Head of caudate nucleus (tissue), 42 donors: ENCODE data around the gene GULP1.
"Not testable (repeated sequence)": the region's sequence is repeated elsewhere in the genome, so short reads cannot be mapped to it uniquely, and the experiment has no call there.

Experiments used
- DNase-seq, 42 donors: peaks; one replicate each; pipeline versions ENCODE4 v3.0.0 to v3.0.0-alpha.2; 2020 to 2021; ENCODE audit warnings: mixed read lengths in 7 of 42
- intact Hi-C: fragments of 100-400 bp; cut with DNase I; formaldehyde crosslinking; loops from one replicate; pipeline ENCODE4 v1.15.0; 2022

The GULP1 gene

DNA sequence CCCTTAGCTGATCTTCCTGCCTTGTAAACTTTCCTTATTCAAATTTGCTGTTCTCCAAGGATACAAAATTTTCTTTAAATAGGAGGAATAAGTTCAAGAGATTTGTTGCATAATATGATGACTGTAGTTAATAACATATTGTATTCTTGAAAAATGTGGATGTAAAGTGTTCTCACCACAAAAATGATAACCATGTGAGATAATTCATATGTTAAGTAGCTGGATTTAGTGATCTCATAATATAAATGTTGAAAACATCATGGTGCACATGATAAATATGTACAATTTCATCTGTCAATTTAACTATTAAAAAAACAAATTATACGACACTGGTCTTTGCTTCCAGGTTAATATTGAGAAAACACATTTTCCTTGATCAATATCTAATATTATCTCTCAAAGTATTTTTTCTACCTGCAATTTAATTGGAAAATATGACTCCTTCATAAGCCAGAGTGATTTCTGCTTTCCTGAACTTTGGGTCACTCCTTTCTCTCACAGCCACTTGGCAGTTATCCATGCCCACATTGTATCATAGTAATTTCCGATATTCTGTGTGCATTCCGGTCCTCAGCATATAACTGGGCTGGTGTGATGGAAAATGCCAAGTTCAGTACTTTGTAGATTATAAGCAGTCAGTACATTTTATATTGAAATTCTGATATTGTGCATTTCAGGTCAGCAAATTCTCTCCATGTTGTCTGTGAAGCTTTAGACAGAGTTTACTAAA lies 152.6 kb downstream of the GULP1 start:
- no peak for DNase-seq
- intact Hi-C loops, result no loop called here

DNA sequence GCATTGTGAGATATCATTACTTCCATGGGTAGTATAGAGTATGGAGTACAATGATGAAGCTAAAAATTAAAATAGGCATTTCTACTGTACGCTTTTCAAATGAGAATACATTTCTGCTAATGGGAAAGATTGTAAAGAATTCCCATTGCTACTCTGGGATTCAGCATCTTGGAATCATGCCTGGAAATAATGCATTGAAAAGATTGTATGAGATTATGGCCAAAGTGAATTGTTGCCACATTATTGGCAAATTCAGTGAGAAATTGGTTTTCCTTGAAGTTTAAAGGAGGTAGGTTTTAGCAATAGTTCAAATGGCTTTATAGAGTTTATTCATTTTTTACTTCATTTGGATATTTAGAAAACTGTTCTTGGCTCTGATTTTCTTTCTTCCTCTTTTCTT lies 157.9 kb downstream of the GULP1 start:
- intact Hi-C loops, result no loop called here
- no peak for DNase-seq

DNA sequence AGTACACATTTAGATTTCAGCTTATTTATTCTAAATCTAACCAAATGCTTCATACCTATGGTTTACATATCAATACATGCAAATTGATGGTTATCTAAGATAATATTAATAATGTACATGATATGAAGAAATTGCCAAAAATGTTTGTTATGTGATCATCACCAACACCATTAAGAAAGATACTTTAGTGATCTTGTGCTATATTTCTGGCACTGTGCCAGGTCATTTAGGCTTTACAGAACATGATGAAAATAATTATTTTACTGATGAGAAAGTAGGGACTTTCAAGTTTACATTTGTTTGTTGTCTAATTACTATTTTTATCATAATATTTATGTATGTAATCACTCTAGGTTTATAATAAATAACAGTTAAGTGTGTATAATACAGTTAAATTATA lies 158.3 kb downstream of the GULP1 start:
- DNase-seq, result no peak
- intact Hi-C loops, result no loop called here

DNA sequence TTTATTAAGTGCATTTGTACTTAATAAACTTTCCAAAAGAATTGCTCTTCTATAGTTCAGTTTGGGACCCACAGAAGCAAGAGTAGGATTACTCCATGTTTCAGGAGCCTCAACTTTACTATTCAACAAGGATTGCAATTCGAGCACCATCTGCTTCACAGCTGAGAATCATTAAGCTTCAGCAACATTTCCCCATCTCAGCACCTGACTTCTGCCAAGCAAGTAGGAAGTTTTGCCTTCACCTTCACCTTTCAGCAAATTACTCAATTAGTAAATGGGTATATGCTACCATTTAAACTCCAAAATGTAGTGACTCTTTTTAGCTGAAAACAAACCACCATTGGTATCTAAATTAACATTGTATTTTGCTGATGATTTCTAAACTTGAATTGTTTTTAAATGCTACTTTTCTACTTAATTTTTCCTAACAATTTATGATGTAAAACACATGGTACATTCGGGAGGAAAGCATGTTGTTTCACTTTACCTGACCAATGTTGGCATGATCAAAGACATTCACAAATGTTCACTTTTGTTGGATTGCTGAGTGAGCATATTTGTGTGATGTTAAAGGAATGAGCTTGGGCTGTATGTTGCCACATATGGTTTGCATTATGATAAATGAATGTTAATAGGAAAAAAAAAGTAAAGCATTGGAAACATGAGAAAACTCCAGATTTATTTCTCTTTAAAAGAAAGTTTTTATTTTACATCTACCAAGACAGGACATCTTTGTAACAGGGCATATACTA lies 159.2 kb downstream of the GULP1 start:
- intact Hi-C loops, result no loop called here
- DNase-seq, result no peak

DNA sequence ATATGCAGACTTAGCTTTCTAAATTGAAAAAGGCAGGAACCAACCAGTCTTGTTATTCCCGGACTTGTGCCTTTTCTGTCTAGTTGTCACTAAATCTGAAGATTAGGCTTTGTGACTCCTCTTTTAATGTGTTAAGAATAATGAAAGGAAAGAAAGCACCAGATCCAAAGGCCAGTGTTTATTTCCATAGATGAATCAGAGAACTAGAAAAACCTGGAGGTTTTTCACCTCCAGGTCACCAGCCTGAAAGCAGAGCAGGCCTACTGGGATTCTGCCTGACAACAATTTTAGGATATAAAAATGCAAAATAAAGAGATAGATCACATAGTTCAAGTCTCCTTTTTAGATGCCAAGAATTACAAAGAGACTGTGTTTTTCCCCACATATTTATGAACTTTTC lies 160.4 kb downstream of the GULP1 start:
- intact Hi-C loops, result no loop called here

DNA sequence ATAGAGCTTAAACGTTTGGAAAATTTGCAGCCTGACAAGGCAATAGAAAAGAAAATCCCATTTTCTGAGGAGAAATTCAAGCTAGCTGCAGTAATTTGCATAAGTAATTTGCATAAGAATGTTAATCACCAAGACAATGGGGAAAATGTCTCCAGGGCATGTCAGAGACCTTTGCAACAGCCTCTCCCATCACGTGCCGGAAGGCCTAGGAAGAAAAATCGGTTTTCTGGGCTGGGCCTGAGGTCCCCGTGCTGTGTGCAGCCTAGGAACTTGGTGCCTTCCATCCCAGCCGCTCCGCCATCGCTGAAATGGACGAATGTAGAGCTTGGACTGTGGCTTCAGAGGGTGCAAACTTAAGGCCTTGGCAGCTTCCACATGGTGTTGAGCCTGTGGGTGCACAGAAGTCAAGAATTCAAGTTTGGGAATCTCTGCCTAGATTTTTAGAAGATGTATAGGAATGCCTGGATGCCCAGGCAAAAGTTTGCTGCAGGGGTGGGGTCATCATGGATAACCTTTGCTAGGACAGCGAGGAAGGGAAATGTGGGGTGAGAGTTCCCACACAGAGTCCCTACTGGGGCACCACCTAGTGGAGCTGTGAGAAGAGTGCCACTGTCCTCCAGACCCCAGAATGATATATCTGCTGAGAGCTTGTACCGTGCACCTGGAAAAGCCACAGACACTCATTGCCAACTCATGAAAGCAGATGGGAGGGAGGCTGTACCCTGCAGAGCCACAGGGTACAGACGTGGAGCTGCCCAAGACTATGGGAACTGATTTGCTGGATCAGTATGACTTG lies 164.6 kb downstream of the GULP1 start:
- intact Hi-C loops, result no loop called here
- no peak for DNase-seq

More for the DNA sequence above, 160.4 kb downstream of the GULP1 start:
- no peak for DNase-seq

DNA sequence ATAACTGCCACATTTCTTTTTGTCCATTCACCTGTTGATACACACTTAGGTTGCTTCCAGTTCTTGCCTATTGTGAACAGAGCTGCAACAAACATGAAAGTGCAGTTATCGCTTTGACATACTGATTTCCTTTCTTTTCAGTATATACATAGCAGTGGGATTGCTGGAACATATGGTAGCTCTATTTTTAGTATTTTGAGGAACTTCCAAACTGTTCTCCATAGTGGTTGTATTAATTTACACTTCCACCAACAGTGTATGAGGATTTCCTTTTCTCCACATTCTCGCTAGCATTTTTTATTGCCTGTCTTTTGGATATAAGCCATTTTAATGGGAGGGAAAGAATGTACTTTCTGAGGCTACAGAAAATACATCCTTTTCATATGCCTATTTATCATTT lies 167.4 kb downstream of the GULP1 start:
- intact Hi-C loops, result no loop called here
- DNase-seq, result no peak

DNA sequence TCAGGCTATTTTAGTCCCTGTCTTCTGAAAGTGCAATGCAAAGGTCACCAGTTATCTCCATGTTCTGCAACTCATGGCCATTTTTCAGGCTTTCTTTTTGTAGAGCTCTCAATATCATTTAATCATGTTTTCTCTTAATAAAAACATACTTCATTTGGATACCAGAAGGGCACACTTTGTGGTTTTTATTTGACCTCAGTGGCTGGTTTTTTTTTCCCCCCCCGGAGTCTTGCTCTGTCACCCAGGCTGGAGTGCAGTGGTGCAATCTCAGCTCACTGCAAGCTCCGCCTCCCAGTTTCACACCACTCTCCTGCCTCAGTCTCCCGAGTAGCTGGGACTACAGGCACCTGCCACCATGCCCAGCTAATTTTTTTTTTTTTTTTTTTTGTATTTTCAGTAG lies 174.4 kb downstream of the GULP1 start:
- DNase-seq, intact Hi-C loops: not testable (repeated sequence)

DNA sequence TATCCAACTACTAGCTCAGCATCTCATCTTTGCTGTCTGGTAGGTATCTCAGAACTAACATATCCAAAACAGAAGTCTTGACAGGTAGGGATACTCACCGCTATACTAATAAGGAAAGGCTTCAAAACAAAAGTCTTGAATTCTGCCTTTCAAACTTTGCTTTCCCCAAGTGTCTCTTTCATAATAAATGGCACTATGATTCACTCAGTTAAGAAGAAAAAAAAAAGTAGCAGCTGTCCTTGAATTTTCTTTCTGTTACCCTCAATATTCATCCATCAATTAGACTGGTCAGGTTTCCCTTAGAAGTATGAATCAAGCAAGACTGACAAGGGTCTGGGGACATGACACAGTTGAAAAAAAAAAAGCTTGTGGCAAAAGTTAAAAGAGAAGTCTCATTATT lies 175.1 kb downstream of the GULP1 start:
- DNase-seq, result no peak
- intact Hi-C loops, result no loop called here

DNA sequence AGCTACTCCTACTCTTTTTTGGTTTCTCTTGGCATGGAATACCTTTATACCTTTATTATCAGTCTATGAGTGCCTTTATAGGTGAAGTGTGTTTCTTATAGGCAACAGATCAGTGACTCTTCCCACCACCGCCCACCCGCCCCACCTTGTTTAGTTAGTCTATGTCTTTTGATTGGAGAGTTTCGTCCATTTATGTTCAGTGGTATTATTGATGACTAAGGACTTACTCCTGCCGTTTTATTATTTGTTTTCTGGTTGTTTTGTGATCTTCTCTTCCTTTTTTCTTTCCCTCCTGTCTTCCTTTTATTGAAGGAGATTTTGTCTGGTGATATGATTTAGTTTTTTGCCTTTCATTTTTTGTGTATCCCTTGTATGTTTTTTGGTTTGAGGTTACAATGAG lies 179.5 kb downstream of the GULP1 start:
- intact Hi-C loops, result no loop called here
- DNase-seq, result no peak

DNA sequence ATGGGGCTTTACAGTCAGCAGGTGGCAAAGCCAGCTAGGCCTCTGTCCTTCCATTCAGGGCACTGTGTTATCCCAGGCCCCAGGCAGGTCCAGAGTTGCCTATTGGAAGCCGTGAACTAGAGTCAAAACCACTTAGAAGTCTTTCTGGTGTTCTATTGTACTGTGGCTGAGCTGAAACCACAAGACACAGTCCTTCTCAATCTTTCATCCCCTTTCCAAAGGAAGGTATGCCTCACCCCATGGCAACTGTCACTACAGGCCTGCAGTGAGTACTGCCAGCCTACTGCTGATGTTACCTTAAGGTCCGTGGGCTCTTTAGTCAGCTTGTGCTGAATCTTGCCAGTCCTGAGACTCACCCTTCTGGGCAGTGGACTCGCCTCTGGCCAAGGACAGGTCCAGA lies 181.6 kb downstream of the GULP1 start:
- intact Hi-C loops, result no loop called here
- DNase-seq, result no peak

DNA sequence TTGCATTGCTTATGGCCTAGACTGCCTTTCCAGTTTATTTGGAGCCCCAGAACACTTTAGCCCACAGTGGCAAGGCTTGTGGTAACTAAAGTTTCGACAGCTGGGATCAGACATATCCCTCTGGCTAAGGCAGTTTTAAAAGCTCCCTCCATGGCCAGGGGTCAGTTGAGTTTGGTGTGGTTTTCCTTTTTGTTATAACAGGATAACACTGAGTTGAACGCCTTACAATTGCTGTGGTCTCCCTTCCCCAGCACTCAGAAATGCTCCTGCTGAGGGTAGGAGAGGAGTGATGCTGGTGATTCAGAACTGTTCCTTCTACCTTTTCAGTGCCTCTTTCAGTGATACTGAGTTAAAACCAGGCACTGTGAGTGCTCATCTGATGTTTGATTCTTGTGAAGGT lies 182.6 kb downstream of the GULP1 start:
- intact Hi-C loops, result no loop called here
- no peak for DNase-seq

DNA sequence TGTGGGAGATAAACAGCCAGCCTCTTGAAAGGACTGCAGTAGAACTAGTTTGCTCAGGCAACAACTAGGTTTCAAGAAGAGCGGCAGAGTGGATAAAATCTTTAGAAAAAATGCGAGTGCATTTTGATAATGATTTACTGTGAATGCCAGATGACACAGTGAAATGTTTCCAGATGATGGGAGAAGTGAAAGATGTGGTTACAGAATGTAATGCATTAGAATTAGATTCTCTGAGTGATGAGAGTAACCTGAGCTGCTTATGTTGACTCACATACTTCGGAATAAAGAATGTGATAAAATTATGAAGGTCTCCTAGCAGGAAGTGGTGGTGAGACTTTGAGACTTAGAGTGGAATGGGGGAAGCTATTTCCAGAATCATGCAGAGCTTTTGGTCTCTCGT lies 184.3 kb downstream of the GULP1 start:
- DNase-seq, result no peak
- intact Hi-C loops, result no loop called here

DNA sequence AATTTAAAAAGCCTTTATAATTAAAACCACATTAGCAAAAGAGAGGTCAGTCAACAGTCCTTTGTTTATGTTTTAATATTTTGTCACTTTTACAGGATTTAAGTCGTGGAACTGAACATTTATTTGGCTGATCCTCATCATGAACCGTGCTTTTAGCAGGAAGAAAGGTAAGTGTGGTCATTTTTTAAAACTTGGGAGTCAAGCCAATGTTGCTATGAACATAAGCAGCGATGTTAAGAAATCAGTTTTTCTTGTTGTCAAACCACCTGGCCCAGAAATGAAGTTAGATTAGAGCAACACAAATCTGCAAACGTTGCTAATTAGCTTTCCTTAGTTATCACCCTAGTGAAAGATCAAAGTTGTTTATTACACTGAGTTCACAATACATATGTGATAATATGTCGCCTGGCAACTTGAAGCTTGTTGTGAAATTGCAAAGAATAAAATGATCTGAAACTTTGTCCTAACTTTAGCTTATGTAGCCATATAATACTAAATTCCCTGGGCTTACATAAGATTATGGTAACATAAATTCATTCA lies 186.0 kb downstream of the GULP1 start:
- no peak for DNase-seq
- intact Hi-C loops, result no loop called here

DNA sequence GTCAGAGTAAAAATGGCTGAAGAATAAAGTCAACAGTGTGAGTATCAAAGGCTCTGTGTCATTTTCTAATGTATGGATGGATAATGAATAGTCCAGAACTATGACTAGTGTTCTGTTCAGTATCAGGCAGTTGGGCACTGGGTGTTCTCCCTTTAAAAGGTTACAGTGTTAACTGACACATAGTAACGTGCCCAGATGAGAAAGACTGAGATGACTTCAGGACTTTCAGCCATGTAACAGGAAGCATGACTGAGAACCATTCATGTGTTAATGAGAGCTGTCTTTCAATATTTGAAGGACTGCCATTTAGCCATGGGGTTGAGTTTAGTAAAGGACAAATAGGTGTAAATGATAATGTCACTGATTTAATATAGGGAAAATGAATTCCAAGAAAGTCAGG lies 187.1 kb downstream of the GULP1 start:
- no peak for DNase-seq
- intact Hi-C loops, result no loop called here

DNA sequence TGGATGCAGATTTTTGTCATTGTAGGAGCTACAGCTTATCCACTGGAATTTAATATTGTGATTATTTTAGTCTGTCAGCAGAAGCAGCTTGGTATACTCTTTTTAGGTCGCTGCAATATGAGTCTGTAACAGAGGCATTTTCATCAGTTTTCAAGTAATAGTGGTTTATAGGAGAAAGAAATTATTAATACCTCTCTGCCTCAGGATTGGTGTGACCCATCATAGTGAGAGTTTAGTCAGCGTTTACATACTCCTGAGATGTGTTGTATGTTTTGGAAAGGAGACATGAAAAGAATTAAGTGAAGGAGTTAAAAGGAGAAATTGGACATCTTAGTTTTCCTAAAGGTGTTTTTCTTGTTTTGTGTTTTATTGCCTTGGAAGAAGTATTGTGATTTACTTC lies 189.8 kb downstream of the GULP1 start:
- intact Hi-C loops, result no loop called here
- no peak for DNase-seq

DNA sequence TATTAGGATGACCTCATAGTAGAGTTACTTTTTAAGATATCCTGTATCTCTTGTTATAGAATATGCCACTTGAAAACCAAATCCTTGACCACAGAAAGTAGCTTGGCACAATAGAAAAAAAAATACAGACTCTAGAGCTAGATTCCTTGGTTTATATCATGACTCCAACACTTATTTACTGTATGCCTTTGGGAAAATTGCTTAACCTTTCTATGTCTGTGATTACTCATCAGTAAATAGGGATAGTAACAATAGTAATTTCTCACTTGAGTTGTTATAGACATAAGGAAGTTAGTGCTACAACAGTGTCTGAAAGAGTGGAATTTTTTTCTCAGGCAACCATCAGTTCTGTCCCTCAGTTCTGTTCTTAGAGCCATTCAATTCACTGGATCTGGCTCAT lies 193.8 kb downstream of the GULP1 start:
- no peak for DNase-seq
- intact Hi-C loops, result no loop called here

DNA sequence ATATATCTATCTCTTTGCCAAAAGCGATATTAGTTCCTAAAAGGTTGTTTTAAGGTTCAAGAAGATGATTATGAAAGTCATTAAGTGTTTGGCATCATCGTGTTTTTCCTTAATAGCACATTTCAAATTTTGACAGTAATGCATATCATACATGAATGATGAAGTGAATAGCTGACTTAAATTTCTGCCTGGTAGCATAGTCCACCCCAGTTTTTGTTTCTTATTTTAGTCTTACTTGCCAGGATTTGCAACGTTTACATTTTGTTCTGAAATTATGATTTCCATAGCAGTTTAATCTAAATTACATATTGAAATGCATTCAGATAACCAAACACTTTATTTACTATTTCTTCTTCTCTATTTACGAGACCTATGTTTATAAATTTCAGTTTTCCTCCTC lies 201.1 kb downstream of the GULP1 start:
- intact Hi-C loops, result no loop called here
- no peak for DNase-seq

DNA sequence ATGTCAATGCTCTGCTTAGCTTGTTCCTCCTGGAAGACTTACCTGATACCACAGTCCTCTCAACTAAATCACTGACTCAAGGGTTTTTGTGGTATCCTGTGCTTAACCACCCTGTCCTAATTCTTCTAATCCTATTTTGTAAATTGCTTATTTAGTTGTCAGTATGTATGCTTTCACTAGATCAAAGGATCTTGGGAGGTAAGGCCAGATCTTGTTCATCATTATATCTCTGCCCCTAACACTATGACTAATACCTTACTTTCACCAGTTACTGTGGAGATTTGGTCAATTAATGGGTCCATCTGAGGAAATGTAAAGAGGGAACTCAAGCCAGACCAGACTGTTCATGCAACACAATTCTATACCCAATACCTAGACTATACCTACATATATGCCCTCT lies 203.2 kb downstream of the GULP1 start:
- DNase-seq, result no peak
- intact Hi-C loops, result no loop called here

DNA sequence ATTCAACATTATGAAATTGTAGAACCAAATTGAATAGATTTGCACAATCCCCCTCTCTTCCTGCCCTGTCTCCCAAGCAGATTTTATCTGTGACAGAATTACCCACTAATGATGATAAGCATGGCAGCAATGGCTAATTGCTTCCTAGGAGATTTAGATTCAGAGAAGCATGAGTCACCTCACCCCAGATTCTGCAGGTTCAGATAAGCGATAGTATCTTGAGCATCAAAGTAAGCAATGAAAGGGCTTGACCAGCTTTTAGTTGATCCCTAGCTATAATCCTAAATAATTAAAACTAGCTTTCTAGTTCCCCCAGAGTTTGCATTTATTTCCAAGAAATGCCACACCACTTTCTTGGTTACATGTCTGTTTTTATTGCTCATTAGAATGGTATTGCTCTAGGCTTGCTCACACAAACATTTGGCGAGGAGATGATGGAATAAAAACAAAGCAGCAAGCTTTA lies 204.3 kb downstream of the GULP1 start:
- DNase-seq, result peak in 5 of 42 donors; percentile 9 to 47 (median 25)
- intact Hi-C loops, result no loop called here
